WI38 (cell line): ENCODE data around the gene IFNLR1.

Source experiments
- H3K4me3 ChIP-seq: 2 replicates; pipeline ENCODE4 v1.5.1; 2011; ENCODE audit warnings: low read depth, mild to moderate bottlenecking, control low read depth, low read length
- TF ChIP-seq, protein P1 (sequence below): IDR thresholded peaks from 2 replicates; pipeline ENCODE4 v1.5.1; 2012; ENCODE audit warnings: low read depth, mild to moderate bottlenecking, control low read depth, low read length

The IFNLR1 gene

DNA sequence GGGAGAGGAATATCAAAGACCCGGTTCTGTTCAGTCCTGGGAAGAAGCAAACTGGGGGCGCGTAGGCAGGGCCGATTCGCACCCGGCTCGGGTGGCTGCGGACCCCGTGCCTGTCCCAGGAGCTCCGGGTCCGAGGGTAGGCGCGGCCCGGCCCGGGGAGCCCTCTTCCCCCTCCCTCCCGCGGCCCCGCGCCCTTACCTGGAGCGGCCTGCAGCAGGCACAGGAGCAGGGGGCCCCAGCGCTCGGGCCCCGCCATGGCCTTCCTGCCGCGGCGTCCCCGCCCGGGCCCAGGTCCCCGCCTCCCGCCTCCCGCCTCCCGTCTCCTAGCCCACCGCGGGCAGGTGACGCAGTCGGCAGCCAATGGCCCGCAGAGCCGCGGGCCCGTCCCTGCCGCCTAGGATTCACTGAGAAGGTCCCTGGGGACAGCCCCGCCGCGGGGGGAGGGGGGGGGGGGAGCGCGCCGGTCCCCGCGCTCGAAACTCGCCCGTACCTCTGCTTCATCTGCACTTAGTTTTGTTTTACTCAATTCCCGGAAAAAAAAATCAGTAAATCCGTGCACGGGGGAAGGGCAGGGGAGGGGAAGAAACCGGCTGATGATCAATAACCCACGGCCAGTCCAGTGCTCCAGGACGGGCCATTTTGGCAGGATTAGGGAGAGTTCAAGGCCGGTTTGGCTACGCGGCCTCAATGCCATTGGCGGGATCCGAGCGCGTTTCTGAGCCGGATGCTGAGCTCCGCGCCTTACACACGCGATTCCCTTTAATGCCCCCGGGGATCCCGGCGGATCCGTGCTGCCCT is at the start of gene IFNLR1:
Gene IFNLR1 (minus strand): TSS at position 297 of the 798 bp plus-strand sequence. CDS start 41 bp downstream, at position 256.
- TF ChIP-seq, protein P1, sequence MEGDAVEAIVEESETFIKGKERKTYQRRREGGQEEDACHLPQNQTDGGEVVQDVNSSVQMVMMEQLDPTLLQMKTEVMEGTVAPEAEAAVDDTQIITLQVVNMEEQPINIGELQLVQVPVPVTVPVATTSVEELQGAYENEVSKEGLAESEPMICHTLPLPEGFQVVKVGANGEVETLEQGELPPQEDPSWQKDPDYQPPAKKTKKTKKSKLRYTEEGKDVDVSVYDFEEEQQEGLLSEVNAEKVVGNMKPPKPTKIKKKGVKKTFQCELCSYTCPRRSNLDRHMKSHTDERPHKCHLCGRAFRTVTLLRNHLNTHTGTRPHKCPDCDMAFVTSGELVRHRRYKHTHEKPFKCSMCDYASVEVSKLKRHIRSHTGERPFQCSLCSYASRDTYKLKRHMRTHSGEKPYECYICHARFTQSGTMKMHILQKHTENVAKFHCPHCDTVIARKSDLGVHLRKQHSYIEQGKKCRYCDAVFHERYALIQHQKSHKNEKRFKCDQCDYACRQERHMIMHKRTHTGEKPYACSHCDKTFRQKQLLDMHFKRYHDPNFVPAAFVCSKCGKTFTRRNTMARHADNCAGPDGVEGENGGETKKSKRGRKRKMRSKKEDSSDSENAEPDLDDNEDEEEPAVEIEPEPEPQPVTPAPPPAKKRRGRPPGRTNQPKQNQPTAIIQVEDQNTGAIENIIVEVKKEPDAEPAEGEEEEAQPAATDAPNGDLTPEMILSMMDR, result no peak
- peak within 1 kb of the TSS; percentile 20 for H3K4me3 ChIP-seq

DNA sequence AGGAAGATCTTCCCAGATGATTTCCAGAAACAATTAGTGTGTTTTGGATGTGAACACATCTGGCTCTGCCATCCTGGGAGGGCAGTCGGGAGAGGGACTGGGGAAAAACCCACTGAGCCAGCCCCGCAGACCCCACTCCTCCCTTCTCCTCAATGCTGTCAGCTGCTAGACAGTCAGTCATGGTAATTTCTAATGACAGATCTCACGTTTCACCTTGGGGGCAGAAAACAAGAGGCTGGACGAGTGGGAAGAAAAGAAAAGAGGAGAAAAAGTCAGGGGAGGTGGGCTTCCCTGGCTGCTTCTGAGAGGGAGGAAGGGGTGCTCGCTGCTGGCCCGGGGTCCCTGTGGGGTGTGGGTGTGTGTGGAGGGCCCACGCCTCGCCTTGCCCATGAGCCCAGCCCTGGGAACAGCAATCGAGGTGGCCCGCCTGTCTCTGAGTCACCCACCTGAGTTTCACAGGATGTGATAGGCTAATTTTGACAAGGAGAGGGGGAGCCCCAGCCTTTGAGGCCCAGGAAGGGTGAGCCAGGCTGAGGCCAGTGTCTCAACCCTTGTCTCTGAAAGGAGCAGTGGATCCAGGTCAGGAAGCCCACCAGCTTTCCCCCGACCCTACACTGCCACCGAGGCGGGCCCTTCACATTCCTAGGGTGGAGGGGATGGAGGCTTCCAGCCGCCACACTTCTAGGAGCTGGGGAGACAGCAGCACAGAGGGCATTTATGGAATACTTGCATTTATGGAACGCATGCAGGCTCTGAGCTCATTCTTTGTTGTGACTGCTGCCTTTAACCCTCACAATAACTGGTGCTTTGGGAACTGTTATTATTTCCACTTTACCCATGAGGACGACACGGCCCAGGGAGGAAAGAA is 49.1 kb upstream of the IFNLR1 start:
- TF ChIP-seq, protein P1, result no peak
- no peak overlapping the region for H3K4me3 ChIP-seq

DNA sequence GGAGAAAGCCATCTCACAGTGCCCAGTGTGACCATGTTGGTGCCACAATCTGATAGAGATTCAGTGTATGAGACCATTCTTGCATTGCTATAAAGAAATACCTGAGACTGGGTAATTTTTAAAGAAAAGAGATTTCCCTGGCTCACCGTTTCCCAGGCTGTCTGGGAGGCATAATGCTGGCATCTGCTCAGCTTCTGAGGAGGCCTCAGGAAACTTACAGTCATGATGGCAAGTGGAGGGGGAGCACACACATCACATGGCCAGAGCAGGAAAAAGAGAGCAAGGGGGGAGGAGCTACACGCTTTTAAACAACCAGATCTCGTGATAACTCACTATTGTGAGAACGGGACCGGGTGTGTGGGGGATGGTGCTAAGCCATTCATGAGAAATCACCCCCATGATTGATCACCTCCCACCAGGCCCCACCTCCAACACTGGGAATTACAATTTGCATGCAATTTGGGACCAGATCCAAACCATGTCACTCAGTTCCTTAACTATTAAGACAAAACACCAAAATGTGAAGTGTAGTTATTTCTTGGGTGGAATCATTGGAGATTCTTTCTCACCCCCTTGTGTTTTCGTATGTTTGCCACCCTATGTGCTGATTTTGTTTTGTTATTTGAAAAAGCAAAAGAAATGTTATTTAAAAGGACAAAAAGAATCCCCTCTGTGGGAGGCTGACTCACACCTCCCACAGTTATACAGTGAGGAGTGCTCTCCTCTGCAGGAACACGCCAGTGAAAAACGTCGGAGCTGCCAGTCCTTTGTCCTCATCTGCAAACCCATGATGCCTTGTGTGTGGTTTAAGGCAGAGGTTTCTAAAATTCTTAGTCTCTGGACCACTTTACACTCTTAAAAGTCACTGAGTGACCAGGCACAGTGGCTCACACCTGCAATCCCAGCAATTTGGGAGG is 46.9 kb upstream of the IFNLR1 start:
- TF ChIP-seq, protein P1, result no peak
- no peak overlapping the region for H3K4me3 ChIP-seq

DNA sequence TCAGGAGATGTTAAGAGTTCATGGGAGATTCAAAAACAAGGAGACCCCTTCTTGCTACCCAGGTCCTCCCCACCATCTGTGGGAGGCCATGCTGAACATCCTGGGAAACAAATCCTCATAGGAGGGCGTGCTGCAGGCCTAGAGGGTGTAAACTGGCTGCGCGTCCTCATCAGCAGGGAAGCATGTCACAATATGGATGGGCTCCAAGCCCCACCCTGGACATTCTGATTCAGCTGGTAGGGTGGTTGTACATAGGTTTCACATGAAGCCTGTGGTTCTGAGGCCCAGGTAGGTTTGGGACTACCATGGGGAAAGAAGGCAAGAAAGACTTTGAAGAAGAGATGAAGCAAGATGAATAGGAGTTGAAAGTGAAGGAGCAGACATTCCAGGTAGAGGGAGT is 44.6 kb upstream of the IFNLR1 start:
- H3K4me3 ChIP-seq, result no peak overlapping the region
- TF ChIP-seq, protein P1, result no peak

DNA sequence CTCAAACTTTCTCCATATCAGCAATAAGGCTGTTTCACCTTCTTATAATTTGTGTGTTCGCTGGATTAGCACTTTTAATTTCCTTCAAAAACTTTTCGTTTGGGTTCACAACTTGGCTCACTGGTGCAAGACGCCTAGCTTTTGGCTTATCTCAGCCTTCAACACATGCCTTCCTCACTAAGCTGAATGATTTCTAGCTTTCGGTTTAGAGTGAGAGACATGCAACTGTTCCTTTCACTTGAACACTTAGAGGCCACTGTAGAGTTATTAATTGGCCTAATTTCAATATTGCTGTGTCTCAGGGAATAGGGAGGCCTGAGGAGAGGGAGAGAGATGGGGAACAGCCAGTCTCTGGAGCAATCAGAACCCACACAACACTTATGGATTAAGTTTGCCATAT is 41.2 kb upstream of the IFNLR1 start:
- no peak overlapping the region for H3K4me3 ChIP-seq

DNA sequence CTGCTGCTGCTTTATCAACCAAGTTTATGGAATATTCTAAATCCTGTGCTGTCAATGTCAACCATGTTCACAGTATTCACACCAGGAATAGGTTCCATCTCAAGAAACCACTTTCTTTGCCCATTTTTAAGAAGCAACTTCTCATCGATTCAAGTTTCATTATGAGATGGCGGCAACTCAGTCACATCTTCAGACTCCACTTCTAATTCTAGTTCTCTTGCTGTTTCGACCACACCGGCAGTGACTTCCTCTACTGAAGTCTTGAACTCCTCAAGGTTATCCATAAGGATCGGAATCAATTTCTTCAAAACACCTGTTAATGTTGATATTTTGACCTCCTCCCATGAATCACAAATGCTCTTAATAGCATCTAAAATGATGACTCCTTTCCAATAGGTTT is 39.7 kb upstream of the IFNLR1 start:
- no peak overlapping the region for H3K4me3 ChIP-seq

More for the DNA sequence above, 41.2 kb upstream of the IFNLR1 start:
- TF ChIP-seq, protein P1, result no peak

More for the DNA sequence above, 39.7 kb upstream of the IFNLR1 start:
- TF ChIP-seq, protein P1, result no peak
